Peyer's patch (tissue), 4 donors: ENCODE data around the gene MAP1B. TPM values are rescaled to one million over a fixed set of nuclear protein-coding genes. Genes with fewer than 3 reads are reported as not detected.
A peak's percentile ranks its signal among the peaks of the same experiment; 100 is the strongest.

ENCODE experiments used
- DNase-seq, 3 donors: peaks; one replicate each; pipeline ENCODE4 v3.0.0-alpha.2; 2017 to 2019
- H3K27ac ChIP-seq, 4 donors: fragments of 200-600 bp; sonication (generic); one replicate each; pipeline ENCODE4 v1.5.1; 2016 to 2019
- H3K27me3 ChIP-seq, 2 donors: fragments of 200-600 bp; sonication (generic); one replicate each; pipeline ENCODE4 v1.5.1; 2019
- H3K36me3 ChIP-seq, 3 donors: fragments of 200-600 bp; sonication (generic); one replicate each; pipeline ENCODE4 v1.5.1; 2016 to 2019
- H3K4me1 ChIP-seq, 4 donors: fragments of 200-600 bp; sonication (generic); one replicate each; pipeline ENCODE4 v1.5.1; 2016 to 2019
- H3K4me3 ChIP-seq, 4 donors: fragments of 200-600 bp; sonication (generic); 1 replicate in 3 of 4; 2 replicates in 1 of 4; pipeline ENCODE4 v1.5.1; 2016 to 2019; ENCODE audit warnings: mild to moderate bottlenecking in 1 of 4
- H3K9me3 ChIP-seq, 4 donors: fragments of 200-600 bp; sonication (generic); one replicate each; pipeline ENCODE4 v1.5.1; 2016 to 2019; ENCODE audit warnings: mild to moderate bottlenecking in 1 of 4
- POLR2A ChIP-seq, 2 donors: fragments of 450-650 bp; IDR thresholded peaks; one replicate each; pipeline ENCODE4 v1.5.1; 2017; ENCODE audit warnings: antibody characterized with exemption in 2 of 2, mild to moderate bottlenecking in 2 of 2, moderate library complexity in 2 of 2
- total RNA-seq, 4 donors: library from RNA; depleted of rRNA; stranded (reverse); fragments of >200 nt; gene quantifications; one replicate each; pipeline ENCODE4 v1.1.0, GENCODE V29; 2016
- TF ChIP-seq, protein P1 (sequence below), 6 experiments: fragments of 450-650 bp in 4 of 6; fragments of 200-600 bp in 2 of 6; sonication (generic) in 1 of 6; IDR thresholded peaks; one replicate each; pipeline ENCODE4 v1.5.1; 2017 to 2019; ENCODE audit warnings: antibody characterized with exemption in 6 of 6, mild to moderate bottlenecking in 3 of 6, moderate library complexity in 1 of 6

MAP1B gene
- total RNA-seq, 4 donors from 2014 or later, result 16.3 to 38.0 (median 25.7) TPM

DNA sequence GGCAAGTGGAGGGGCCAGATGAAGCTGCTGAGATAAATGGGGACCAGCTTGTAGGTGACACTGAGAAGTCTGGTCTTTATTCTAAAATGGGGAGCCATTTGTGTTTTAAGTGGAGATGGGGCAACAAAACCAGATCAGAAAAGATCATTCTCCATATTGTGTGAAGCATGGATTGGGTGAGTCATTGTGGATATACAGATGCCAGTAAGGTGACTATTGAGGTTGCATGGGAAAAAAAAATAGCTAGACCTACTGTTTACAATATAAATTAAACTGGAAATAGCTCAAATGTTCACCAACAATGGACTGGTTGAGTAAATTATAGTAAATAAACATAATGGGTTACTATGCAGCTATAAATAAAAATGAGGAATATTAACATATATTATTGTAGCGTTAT lies 5.4 kb upstream of the MAP1B start:
- Histone ChIP-seq H3K36me3 (no peaks in the 10 kb centered on the region), H3K27me3 (no peaks in the 10 kb centered on the region), H3K27ac (no peak overlapping the region), H3K4me3 (no peak overlapping the region), H3K4me1 (peaks cover 0 to 2% (median 0%) of the 10 kb centered on the region in 4 donors), H3K9me3 (no peaks in the 10 kb centered on the region)
- DNase-seq, result no peak
- TF ChIP-seq POLR2A (IDR thresholded peaks at IDR 0.05), result no peak
- TF ChIP-seq, protein P1, sequence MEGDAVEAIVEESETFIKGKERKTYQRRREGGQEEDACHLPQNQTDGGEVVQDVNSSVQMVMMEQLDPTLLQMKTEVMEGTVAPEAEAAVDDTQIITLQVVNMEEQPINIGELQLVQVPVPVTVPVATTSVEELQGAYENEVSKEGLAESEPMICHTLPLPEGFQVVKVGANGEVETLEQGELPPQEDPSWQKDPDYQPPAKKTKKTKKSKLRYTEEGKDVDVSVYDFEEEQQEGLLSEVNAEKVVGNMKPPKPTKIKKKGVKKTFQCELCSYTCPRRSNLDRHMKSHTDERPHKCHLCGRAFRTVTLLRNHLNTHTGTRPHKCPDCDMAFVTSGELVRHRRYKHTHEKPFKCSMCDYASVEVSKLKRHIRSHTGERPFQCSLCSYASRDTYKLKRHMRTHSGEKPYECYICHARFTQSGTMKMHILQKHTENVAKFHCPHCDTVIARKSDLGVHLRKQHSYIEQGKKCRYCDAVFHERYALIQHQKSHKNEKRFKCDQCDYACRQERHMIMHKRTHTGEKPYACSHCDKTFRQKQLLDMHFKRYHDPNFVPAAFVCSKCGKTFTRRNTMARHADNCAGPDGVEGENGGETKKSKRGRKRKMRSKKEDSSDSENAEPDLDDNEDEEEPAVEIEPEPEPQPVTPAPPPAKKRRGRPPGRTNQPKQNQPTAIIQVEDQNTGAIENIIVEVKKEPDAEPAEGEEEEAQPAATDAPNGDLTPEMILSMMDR (IDR thresholded peaks at IDR 0.05), result no peak

DNA sequence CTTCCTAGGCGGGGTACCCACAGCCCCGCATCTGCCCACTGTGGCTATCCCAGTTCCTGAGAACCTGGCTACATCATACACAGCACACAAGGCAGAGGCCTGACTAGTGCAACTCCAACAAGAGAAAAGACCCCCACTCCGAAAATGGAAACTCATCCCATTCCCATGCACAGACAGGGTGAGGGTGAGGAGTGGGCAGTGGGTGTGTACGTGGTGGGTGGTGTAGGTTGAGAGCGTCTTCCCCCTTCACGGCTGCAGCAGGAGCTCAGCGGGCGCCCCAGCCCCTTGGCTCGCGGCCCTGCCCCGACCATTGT lies 501 bp upstream of the MAP1B start:
- H3K27me3 ChIP-seq, result peaks cover 0 to 12% of the 10 kb centered on the region in 2 donors
- H3K27ac ChIP-seq, result peak overlapping the region in 2 of 4 donors; percentile 68 to 78
- peaks cover 0 to 11% (median 8%) of the 10 kb centered on the region in 4 donors for H3K4me1 ChIP-seq
- no peaks in the 10 kb centered on the region for H3K36me3 ChIP-seq
- DNase-seq, result no peak
- H3K4me3 ChIP-seq, result peak overlapping the region in 3 of 4 donors; percentile 39 to 61 (median 58)
- H3K9me3 ChIP-seq, result no peaks in the 10 kb centered on the region
- no peak for TF ChIP-seq POLR2A (IDR thresholded peaks at IDR 0.05)
- TF ChIP-seq, protein P1 (IDR thresholded peaks at IDR 0.05), result no peak

- H3K36me3 ChIP-seq, result no peaks in the 10 kb centered on the region
- H3K9me3 ChIP-seq, result no peaks in the 10 kb centered on the region
- peaks cover 0 to 11% (median 8%) of the 10 kb centered on the region in 4 donors for H3K4me1 ChIP-seq
- TF ChIP-seq, protein P1 (IDR thresholded peaks at IDR 0.05), result no peak
- no peak for TF ChIP-seq POLR2A (IDR thresholded peaks at IDR 0.05)
- peak overlapping the region; percentile 39 to 61 (median 52) for H3K4me3 ChIP-seq
- peak overlapping the region; percentile 22 to 78 (median 56) for H3K27ac ChIP-seq
- no peak for DNase-seq
- H3K27me3 ChIP-seq, result peaks cover 0 to 12% of the 10 kb centered on the region in 2 donors
These were observed 576 bp downstream of the MAP1B start for GRCh38 chr5:72107901-72108201.

GRCh38 chr5:72108202-72109061 lies 1.2 kb downstream of the MAP1B start:
- no peaks in the 10 kb centered on the region for H3K36me3 ChIP-seq
- DNase-seq, result peak in 1 of 3 donors; percentile 49
- peak overlapping the region in 3 of 4 donors; percentile 44 to 78 (median 68) for H3K27ac ChIP-seq
- no peak for TF ChIP-seq POLR2A (IDR thresholded peaks at IDR 0.05)
- TF ChIP-seq, protein P1 (IDR thresholded peaks at IDR 0.05), result no peak
- H3K4me1 ChIP-seq, result peaks cover 0 to 11% (median 8%) of the 10 kb centered on the region in 4 donors
- peaks cover 0 to 12% of the 10 kb centered on the region in 2 donors for H3K27me3 ChIP-seq
- H3K4me3 ChIP-seq, result peak overlapping the region; percentile 39 to 61 (median 52)
- H3K9me3 ChIP-seq, result no peaks in the 10 kb centered on the region

- H3K27me3 ChIP-seq, result peaks cover 0 to 12% of the 10 kb centered on the region in 2 donors
- H3K9me3 ChIP-seq, result no peaks in the 10 kb centered on the region
- no peak for DNase-seq
- H3K36me3 ChIP-seq, result no peaks in the 10 kb centered on the region
- no peak for TF ChIP-seq POLR2A (IDR thresholded peaks at IDR 0.05)
- TF ChIP-seq, protein P1 (IDR thresholded peaks at IDR 0.05), result no peak
- peaks cover 0 to 11% (median 8%) of the 10 kb centered on the region in 4 donors for H3K4me1 ChIP-seq
- no peak overlapping the region for H3K27ac ChIP-seq
- peak overlapping the region; percentile 39 to 61 (median 52) for H3K4me3 ChIP-seq
These were observed 1.8 kb downstream of the MAP1B start for GRCh38 chr5:72109062-72109411.
